Heart left ventricle (tissue), 16 donors: ENCODE results near the gene COL2A1. TPM values are rescaled to one million over a fixed set of nuclear protein-coding genes. Genes with fewer than 3 reads are reported as not detected.
A peak's percentile ranks its signal among the peaks of the same experiment; 100 is the strongest.

Source experiments
- ATAC-seq, 4 donors: fragments of 200-7000 bp; cut with Tn5 transposase; one replicate each; pipeline ENCODE4 v1.9.1; 2020 to 2022; ENCODE audit warnings: moderate library complexity in 4 of 4, mild to moderate bottlenecking in 3 of 4, moderate number of reproducible peaks in 1 of 4
- DNase-seq, 5 donors: peaks; one replicate each; pipeline ENCODE4 v3.0.0-alpha.2; 2020
- H3K27ac ChIP-seq, 12 donors: fragments of 200-600 bp; sonication (generic) in 4 of 12; one replicate each; pipeline versions ENCODE4 v1.5.0 to v1.8.0; 2016 to 2022; ENCODE audit warnings: mild to moderate bottlenecking in 2 of 12
- H3K27me3 ChIP-seq, 9 donors: fragments of 200-600 bp; sonication (generic) in 2 of 9; one replicate each; pipeline versions ENCODE4 v1.5.1 to v1.8.0; 2016 to 2022; ENCODE audit warnings: mild to moderate bottlenecking in 3 of 9
- H3K36me3 ChIP-seq, 9 donors: fragments of 200-600 bp; sonication (generic) in 2 of 9; one replicate each; pipeline versions ENCODE4 v1.5.0 to v1.8.0; 2018 to 2022; ENCODE audit warnings: mild to moderate bottlenecking in 2 of 9
- H3K4me1 ChIP-seq, 12 donors: fragments of 200-600 bp; sonication (generic) in 4 of 12; one replicate each; pipeline versions ENCODE4 v1.5.0 to v1.8.0; 2016 to 2022; ENCODE audit warnings: mild to moderate bottlenecking in 3 of 12
- H3K4me3 ChIP-seq, 12 donors: fragments of 200-600 bp; sonication (generic) in 4 of 12; one replicate each; pipeline versions ENCODE4 v1.5.0 to v1.8.0; 2017 to 2022; ENCODE audit warnings: mild to moderate bottlenecking in 9 of 12, moderate library complexity in 4 of 12
- H3K9me3 ChIP-seq, 12 donors: fragments of 200-600 bp; sonication (generic) in 4 of 12; one replicate each; pipeline versions ENCODE4 v1.5.0 to v1.8.0; 2016 to 2022; ENCODE audit warnings: mild to moderate bottlenecking in 1 of 12
- CTCF ChIP-seq, 12 donors: fragments of 200-600 bp; sonication (generic) in 4 of 12; IDR thresholded peaks; one replicate each; pipeline versions ENCODE4 v1.5.0 to v1.8.0; 2018 to 2022; ENCODE audit warnings: antibody characterized with exemption in 12 of 12, mild to moderate bottlenecking in 5 of 12
- POLR2A ChIP-seq, 2 donors: fragments of 450-650 bp; IDR thresholded peaks; one replicate each; pipeline ENCODE4 v1.6.1; 2017; ENCODE audit warnings: antibody characterized with exemption in 2 of 2, mild to moderate bottlenecking in 2 of 2, moderate library complexity in 2 of 2
- WGBS, 4 donors: extraction: QIAGEN DNeasy Blood & Tissue Kit in 2 of 4; methylation state at CpG; one replicate each; pipeline versions ENCODE4 v1.1.5 to v1.1.7; 2013 to 2018; 5-methylcytosine and 5-hydroxymethylcytosine counted together
- intact Hi-C, 10 donors: fragments of 100-400 bp; cut with DNase I; formaldehyde crosslinking; loops; one replicate each; pipeline versions ENCODE4 v1.11.1 to v1.14.2; 2022
- polyA plus RNA-seq, 2 donors: library from polyadenylated mRNA; stranded (reverse); fragments of 200-250 nt; gene quantifications; one replicate each; pipeline ENCODE4 v1.2.3, GENCODE V29; 2013
- total RNA-seq, 9 donors: library from RNA; depleted of rRNA in 2 of 9; stranded (reverse); fragments of >200 nt in 2 of 9; fragmentation: NEBNext Ultra II Directional in 3 of 9; extraction: Animal tissue kit (Norgen Biotek cat#: 25700) in 3 of 9; gene quantifications; one replicate each; pipeline versions ENCODE4 v1.1.0 to v1.2.4, GENCODE V29; 2016 to 2023
- donor health status: ischemic (EF 13 %, LVEDD 7.1; RV severe dilation, severe dysfunction).
- donor health status: healthy with polysubstance abuse.
- donor health status: DM: no; HTN: yes; CAD: no.
- donor health status: DM: no; HTN: no; CAD: no.
- donor health status: ischemic (EF 25% LVEDD 6.9; RV normal size, moderate dysfunction).
- donor health status: ischemic (EF 25% LVEDD 5.7; RV mildly dilated, moderate dysfunction).
- donor health status: healthy.
- donor health status: DM: yes; HTN: yes; CAD: no.
- donor health status: ischemic (EF 35%, LVEDD 5.7; RV mildly dilated, moderate dysfunction).
- donor health status: nonischemic (EF 11% LVEDD 7.7; RV severe dilation, severe dysfunction).
- donor health status: DM: yes; HTN: yes; CAD: no.
- donor health status: PGD.
- donor health status: ischemic (EF 29% LVEDD 5.4; RV normal size, mild dysfunction).
- donor health status: nonischemic (EF 23%, LVEDD 6.1; RV moderate dilation, normal function).

Gene COL2A1
- total and polyA plus RNA-seq, 11 donors: 0.04 to 0.39 (median 0.05) TPM; not detected in 8

- Histone ChIP-seq H3K9me3 (no peaks in the 10 kb centered on the region), H3K36me3 (no peaks in the 10 kb centered on the region), H3K4me1 (peaks cover 0 to 10% (median 0%) of the 10 kb centered on the region in 12 donors), H3K4me3 (no peak overlapping the region), H3K27me3 (peaks cover 0 to 12% (median 0%) of the 10 kb centered on the region in 9 donors), H3K27ac (no peak overlapping the region)
- intact Hi-C loops: no loop called here
- no peak for TF ChIP-seq POLR2A (IDR thresholded peaks at IDR 0.05)
- TF ChIP-seq CTCF (IDR thresholded peaks at IDR 0.05): no peak
- DNase-seq (no peak), ATAC-seq (no peak)
- WGBS, 4 donors: 67 to 97% (median 93%) methylated on average over 1 of the region's 1 CpG
Measured at GRCh38 chr12:48033451-48033850, 29.2 kb upstream of the COL2A1 start.

GRCh38 chr12:48032597-48032996, 28.3 kb upstream of the COL2A1 start:
- Histone ChIP-seq H3K4me1 (peaks cover 0 to 12% (median 0%) of the 10 kb centered on the region in 12 donors), H3K4me3 (no peak overlapping the region), H3K27ac (no peak overlapping the region), H3K27me3 (peaks cover 0 to 12% (median 0%) of the 10 kb centered on the region in 9 donors), H3K9me3 (no peaks in the 10 kb centered on the region), H3K36me3 (no peaks in the 10 kb centered on the region)
- intact Hi-C loops: no loop called here
- WGBS, 4 donors: 96 to 100% (median 99%) methylated on average over 1 of the region's 1 CpG
- no peak for TF ChIP-seq POLR2A (IDR thresholded peaks at IDR 0.05)
- TF ChIP-seq CTCF (IDR thresholded peaks at IDR 0.05): no peak
- ATAC-seq: no peak
- DNase-seq: no peak

- no peak for DNase-seq
- TF ChIP-seq POLR2A (IDR thresholded peaks at IDR 0.05): no peak
- TF ChIP-seq CTCF (IDR thresholded peaks at IDR 0.05): no peak
- intact Hi-C loops: no loop called here
- Histone ChIP-seq H3K4me3 (no peak overlapping the region), H3K27me3 (peaks cover 0 to 9% (median 0%) of the 10 kb centered on the region in 9 donors), H3K36me3 (no peaks in the 10 kb centered on the region), H3K27ac (no peak overlapping the region), H3K9me3 (no peaks in the 10 kb centered on the region), H3K4me1 (peaks cover 0 to 12% (median 0%) of the 10 kb centered on the region in 12 donors)
- ATAC-seq: no peak
- 90 to 91% (median 91%) methylated on average over 12 of the region's 12 CpGs for WGBS, 4 donors
Measured at GRCh38 chr12:48031135-48031960, 27.1 kb upstream of the COL2A1 start.

- H3K36me3 ChIP-seq: no peaks in the 10 kb centered on the region
- peaks cover 0 to 7% (median 0%) of the 10 kb centered on the region in 9 donors for H3K27me3 ChIP-seq
- DNase-seq: no peak
- H3K4me3 ChIP-seq: no peak overlapping the region
- no peak for TF ChIP-seq CTCF (IDR thresholded peaks at IDR 0.05)
- TF ChIP-seq POLR2A (IDR thresholded peaks at IDR 0.05): no peak
- 70 to 74% (median 73%) methylated on average over 4 of the region's 4 CpGs for whole genome bisulfite sequencing, 4 donors
- H3K9me3 ChIP-seq: no peaks in the 10 kb centered on the region
- H3K4me1 ChIP-seq: peaks cover 0 to 12% (median 0%) of the 10 kb centered on the region in 12 donors
- intact Hi-C loops: no loop called here
- H3K27ac ChIP-seq: no peak overlapping the region
- ATAC-seq: peak in 2 of 4 donors; percentile 13 to 38
Measured at GRCh38 chr12:48030173-48030650, 25.9 kb upstream of the COL2A1 start.
